HCT116 (cell line): ENCODE measurements around the gene GPA33. TPM values are rescaled to one million over a fixed set of nuclear protein-coding genes. Genes with fewer than 3 reads are reported as not detected.

Source experiments
- ATAC-seq: fragments of 200-7000 bp; cut with Tn5 transposase; 2 replicates; pipeline ENCODE4 v1.9.1; 2020; ENCODE audit warnings: mild to moderate bottlenecking, moderate library complexity
- BruUV-seq: library from RNA; stranded (reverse); fragments of 400-500 nt; replicated peaks from 2 replicates; lab custom pipeline; 2021; lab: Mats Ljungman, UMichigan
- CTCF ChIA-PET: fragments of 300-600 bp; sonication (Branson Sonifier 250); formaldehyde crosslinking; loops from one replicate; lab custom pipeline; 2021; ENCODE audit warnings: antibody characterized with exemption; lab: Charles Lee
- POLR2A ChIA-PET: fragments of 300-600, 350-600 bp; sonication (Branson Sonifier 250); formaldehyde crosslinking; loops from one replicate; lab custom pipeline; 2021; ENCODE audit warnings: antibody characterized with exemption; lab: Charles Lee
- RAD21 ChIA-PET, 2 experiments: fragments of 300-600 bp; sonication (Branson Sonifier 250); formaldehyde crosslinking; loops; one replicate each; lab custom pipeline; 2023; ENCODE audit warnings: low total read pairs in 2 of 2; ENCODE audit not compliant: uncharacterized antibody in 2 of 2, unreplicated experiment in 2 of 2, low non-redundant PET in 1 of 2; lab: Charles Lee
- DNase-seq: peaks from one replicate; pipeline ENCODE4 v3.0.0-alpha.2; 2010; ENCODE audit warnings: low read depth, low spot score
- H2AFZ ChIP-seq: fragments of 200-600 bp; shearing (Covaris generic), sonication (generic); 2 replicates; pipeline ENCODE4 v1.6.1; 2017; ENCODE audit warnings: low read depth, mixed run types, mixed read lengths, antibody characterized with exemption, low read length; ENCODE audit not compliant: poor library complexity, severe bottlenecking
- H3K27ac ChIP-seq: 2 replicates; pipeline ENCODE4 v1.5.1; 2012; ENCODE audit warnings: low read depth, low read length
- H3K27me3 ChIP-seq: fragments of 200-600 bp; sonication (generic); 2 replicates; pipeline ENCODE4 v1.6.1; 2016; ENCODE audit warnings: mixed run types, low read length, mixed read lengths; ENCODE audit not compliant: insufficient read depth
- H3K36me3 ChIP-seq, 2 experiments: fragments of 200-500 bp in 1 of 2; fragments of 200-600 bp in 1 of 2; sonication (Bioruptor generic) in 1 of 2; sonication (generic) in 1 of 2; 2 replicates each; pipeline versions ENCODE4 v1.5.1 to v1.6.1; 2014 to 2016; ENCODE audit warnings: low read length in 2 of 2, inconsistent platforms in 1 of 2, mixed read lengths in 1 of 2, mixed run types in 1 of 2; ENCODE audit not compliant: insufficient read depth in 2 of 2, control insufficient read depth in 1 of 2
- H3K4me1 ChIP-seq, 2 experiments: fragments of 200-600 bp in 1 of 2; sonication (generic) in 1 of 2; 2 replicates each; pipeline versions ENCODE4 v1.5.1 to v1.6.1; 2012 to 2017; ENCODE audit warnings: low read length in 2 of 2, inconsistent platforms in 1 of 2, mild to moderate bottlenecking in 1 of 2, mixed read lengths in 1 of 2, mixed run types in 1 of 2, moderate library complexity in 1 of 2; ENCODE audit not compliant: insufficient read depth in 2 of 2, control insufficient read depth in 1 of 2
- H3K4me2 ChIP-seq: fragments of 200-600 bp; sonication (generic); 2 replicates; pipeline ENCODE4 v1.6.1; 2017; ENCODE audit warnings: mixed run types, low read length, mixed read lengths
- H3K4me3 ChIP-seq, 2 experiments: fragments of 200-600 bp in 1 of 2; sonication (generic) in 1 of 2; replicated peaks in 1 of 2; 2 replicates each; pipeline ENCODE4 v1.5.1; 2011 to 2016; ENCODE audit warnings: low read length in 2 of 2, control low read depth in 1 of 2, low read depth in 1 of 2, mild to moderate bottlenecking in 1 of 2, mixed read lengths in 1 of 2, mixed run types in 1 of 2
- H3K79me2 ChIP-seq: fragments of 200-600 bp; sonication (generic); 2 replicates; pipeline ENCODE4 v1.6.1; 2017; ENCODE audit warnings: mild to moderate bottlenecking, mixed run types, low read length, moderate library complexity, mixed read lengths; ENCODE audit not compliant: insufficient read depth
- H3K9ac ChIP-seq: fragments of 200-600 bp; sonication (generic); 2 replicates; pipeline ENCODE4 v1.6.1; 2016; ENCODE audit warnings: low read length, mixed read lengths
- H3K9me2 ChIP-seq: fragments of 200-600 bp; sonication (generic), shearing (Covaris generic); 2 replicates; pipeline ENCODE4 v1.6.1; 2017; ENCODE audit warnings: mixed run types, mild to moderate bottlenecking, moderate library complexity; ENCODE audit not compliant: insufficient read depth
- H3K9me3 ChIP-seq, 2 experiments: fragments of 200-500 bp in 1 of 2; fragments of 200-600 bp in 1 of 2; sonication (Bioruptor generic) in 1 of 2; sonication (generic) in 1 of 2; 2 replicates each; pipeline ENCODE4 v1.6.1; 2014 to 2017; ENCODE audit warnings: low read length in 2 of 2, mixed read lengths in 2 of 2, inconsistent platforms in 1 of 2, low read depth in 1 of 2, mild to moderate bottlenecking in 1 of 2, mixed run types in 1 of 2, moderate library complexity in 1 of 2; ENCODE audit not compliant: control insufficient read depth in 1 of 2, insufficient read depth in 1 of 2
- H4K20me1 ChIP-seq: fragments of 200-600 bp; sonication (generic), shearing (Covaris generic); 2 replicates; pipeline ENCODE4 v1.6.1; 2017; ENCODE audit warnings: mixed run types, mild to moderate bottlenecking, moderate library complexity; ENCODE audit not compliant: insufficient read depth
- ATF3 ChIP-seq: IDR thresholded peaks from 2 replicates; pipeline ENCODE4 v1.6.1; 2012
- CBX3 ChIP-seq: IDR thresholded peaks from 2 replicates; pipeline ENCODE4 v1.6.1; 2012; ENCODE audit warnings: low read depth
- CEBPB ChIP-seq: IDR thresholded peaks from 2 replicates; pipeline ENCODE4 v1.6.1; 2012; ENCODE audit warnings: low read depth
- ELF1 ChIP-seq: IDR thresholded peaks from 2 replicates; pipeline ENCODE4 v1.6.1; 2012; ENCODE audit warnings: low read depth, borderline replicate concordance
- EZH2 ChIP-seq: fragments of 200-600 bp; sonication (generic); IDR thresholded peaks from 2 replicates; pipeline ENCODE4 v1.6.1; 2017; ENCODE audit warnings: antibody characterized with exemption, mixed run types
- FOSL1 ChIP-seq: IDR thresholded peaks from 2 replicates; pipeline ENCODE4 v1.6.1; 2012; ENCODE audit warnings: low read depth
- MAX ChIP-seq: IDR thresholded peaks from 2 replicates; pipeline ENCODE4 v1.6.1; 2012
- POLR2A ChIP-seq: IDR thresholded peaks from 2 replicates; pipeline ENCODE4 v1.7.0; 2011; ENCODE audit warnings: borderline replicate concordance; ENCODE audit not compliant: insufficient read depth, insufficient read length; ENCODE audit errors: extremely low read depth
- POLR2AphosphoS5 ChIP-seq: IDR thresholded peaks from 2 replicates; pipeline ENCODE4 v1.6.1; 2011; ENCODE audit warnings: mild to moderate bottlenecking, low read depth, low read length, moderate library complexity
- RAD21 ChIP-seq: IDR thresholded peaks from 2 replicates; pipeline ENCODE4 v1.6.1; 2012; ENCODE audit warnings: low read depth, mild to moderate bottlenecking
- REST ChIP-seq: IDR thresholded peaks from 2 replicates; pipeline ENCODE4 v1.6.1; 2012; ENCODE audit warnings: low read depth
- SIN3A ChIP-seq: IDR thresholded peaks from 2 replicates; pipeline ENCODE4 v1.6.1; 2012; ENCODE audit warnings: low read depth
- SP1 ChIP-seq: IDR thresholded peaks from 2 replicates; pipeline ENCODE4 v1.6.1; 2012; ENCODE audit warnings: low read depth
- SRF ChIP-seq: IDR thresholded peaks from 2 replicates; pipeline ENCODE4 v1.6.1; 2012; ENCODE audit warnings: low read depth
- TCF7L2 ChIP-seq: IDR thresholded peaks from 2 replicates; pipeline ENCODE4 v1.7.0; 2011; ENCODE audit warnings: borderline replicate concordance, inconsistent platforms; ENCODE audit not compliant: insufficient read depth, insufficient read length; ENCODE audit errors: extremely low read depth
- YY1 ChIP-seq: IDR thresholded peaks from 2 replicates; pipeline ENCODE4 v1.6.1; 2011; ENCODE audit warnings: low read length, low read depth, moderate library complexity, mild to moderate bottlenecking; ENCODE audit not compliant: insufficient replicate concordance; ENCODE audit errors: extremely low read depth
- ZBTB33 ChIP-seq: IDR thresholded peaks from 2 replicates; pipeline ENCODE4 v1.6.1; 2011; ENCODE audit warnings: mild to moderate bottlenecking, low read length, moderate library complexity; ENCODE audit not compliant: insufficient replicate concordance; ENCODE audit errors: extremely low read depth
- ZFX ChIP-seq: fragments of 450-650 bp; IDR thresholded peaks from 2 replicates; pipeline ENCODE4 v1.6.1; 2017
- ZNF274 ChIP-seq: fragments of 200-500 bp; sonication (Bioruptor generic); IDR thresholded peaks from 2 replicates; pipeline ENCODE4 v1.6.1; 2014; ENCODE audit warnings: mild to moderate bottlenecking, low read depth, low read length, inconsistent platforms
- intact Hi-C: fragments of 100-400 bp; cut with micrococcal nuclease; formaldehyde crosslinking; loops from 2 replicates; pipeline ENCODE4 v1.10.0; 2022
- total RNA-seq: library from RNA; stranded (reverse); gene quantifications from one replicate; pipeline ENCODE4 v1.2.1, GENCODE V29; 2021; ENCODE audit not compliant: unreplicated experiment

Gene GPA33
- total RNA-seq, 1 experiment from 2014 or later = 0.22 TPM

GRCh38 chr1:167013108-167013929 lies 76.9 kb downstream of the GPA33 start:
- ChIA-PET RAD21 (no interaction called here), POLR2A (no interaction called here), CTCF (no interaction called here)
- BruUV-seq = no TSS peak
- Histone ChIP-seq H3K4me2 (no peak overlapping the region), H3K9me2 (no peaks in the 10 kb centered on the region), H3K27ac (no peak overlapping the region), H3K79me2 (no peaks in the 10 kb centered on the region), H3K9me3 (no peaks in the 10 kb centered on the region), H3K4me3 (no peak overlapping the region), H3K36me3 (no peaks in the 10 kb centered on the region), H3K27me3 (0 out of 2 replicates have a peak, but pooled peaks cover 5% of the 10 kb centered on the region), H2AFZ (no peak overlapping the region), H3K4me1 (no peaks in the 10 kb centered on the region), H4K20me1 (no peaks in the 10 kb centered on the region), H3K9ac (no peak overlapping the region)
- intact Hi-C loops = no loop called here
- ATAC-seq (no peak), DNase-seq (no peak)
- TF ChIP-seq YY1 (no peak), SP1 (no peak), ELF1 (no peak), SIN3A (no peak), CEBPB (no peak), ATF3 (no peak), CBX3 (no peak), FOSL1 (no peak), TCF7L2 (no peak), POLR2AphosphoS5 (no peak), EZH2 (no peak), MAX (no peak), POLR2A (no peak), REST (no peak), ZBTB33 (no peak), RAD21 (no peak), ZNF274 (no peak), ZFX (no peak), SRF (no peak)
